Measurements from ENCODE around the gene XDH. TPM values are rescaled to one million over a fixed set of nuclear protein-coding genes. Genes with fewer than 3 reads are reported as not detected.

XDH gene
- total RNA-seq, 1 experiment from 2014 or later, result 7.7 TPM

GRCh38 chr2:31297751-31298150 lies 116.8 kb downstream of the XDH start:
- no peaks in the 10 kb centered on the region for H3K4me1 ChIP-seq (replicated peaks; ENCODE audit: insufficient read depth)
- H3K9me3 ChIP-seq (ENCODE audit: insufficient read depth, low read depth), result no peaks in the 10 kb centered on the region
- H3K79me2 ChIP-seq (ENCODE audit: low read depth), result no peaks in the 10 kb centered on the region
- ChIA-PET POLR2A (ENCODE audit: unreplicated experiment) (no interaction called here), CTCF (no interaction called here)
- H4K20me1 ChIP-seq (ENCODE audit: insufficient read depth), result no peaks in the 10 kb centered on the region
- no peak overlapping the region for H3K4me2 ChIP-seq
- H3K9me2 ChIP-seq (ENCODE audit: insufficient read depth), result no peaks in the 10 kb centered on the region
- H2AFZ ChIP-seq, result no peak overlapping the region
- intact Hi-C loops (cut with micrococcal nuclease; ENCODE audit: unreplicated experiment), result no loop called here
- no peak overlapping the region for H3K4me3 ChIP-seq
- BruUV-seq (replicated peaks), result no TSS peak
- no peak for TF ChIP-seq EZH2 (IDR thresholded peaks at IDR 0.05; ENCODE audit: low read depth)
- peak in 1 of 2 experiments; percentile 56 for DNase-seq
- H3K36me3 ChIP-seq (ENCODE audit: low read depth), result no peaks in the 10 kb centered on the region
- no peaks in the 10 kb centered on the region for H3K27me3 ChIP-seq (ENCODE audit: insufficient read depth, low read depth)
- H3K27ac ChIP-seq, result no peak overlapping the region
- H3F3A ChIP-seq (ENCODE audit: insufficient read depth, low read depth), result no peaks in the 10 kb centered on the region

- Histone ChIP-seq H4K20me1 (ENCODE audit: insufficient read depth) (no peaks in the 10 kb centered on the region), H3K4me2 (no peak overlapping the region), H3K36me3 (ENCODE audit: low read depth) (no peaks in the 10 kb centered on the region), H3K27ac (no peak overlapping the region), H3K9me3 (ENCODE audit: insufficient read depth, low read depth) (no peaks in the 10 kb centered on the region), H3K4me3 (no peak overlapping the region), H3K27me3 (ENCODE audit: insufficient read depth, low read depth) (no peaks in the 10 kb centered on the region), H3K79me2 (ENCODE audit: low read depth) (no peaks in the 10 kb centered on the region), H3K4me1 (replicated peaks; ENCODE audit: insufficient read depth) (no peaks in the 10 kb centered on the region), H3K9me2 (ENCODE audit: insufficient read depth) (no peaks in the 10 kb centered on the region), H3F3A (ENCODE audit: insufficient read depth, low read depth) (no peaks in the 10 kb centered on the region), H2AFZ (no peak overlapping the region)
- intact Hi-C loops (cut with micrococcal nuclease; ENCODE audit: unreplicated experiment), result no loop called here
- POLR2A ChIA-PET (ENCODE audit: unreplicated experiment), result no interaction called here
- no peak for DNase-seq
- BruUV-seq (replicated peaks), result no TSS peak
- TF ChIP-seq EZH2 (IDR thresholded peaks at IDR 0.05; ENCODE audit: low read depth) (no peak), CTCF (conservative IDR thresholded peaks at IDR 0.05) (no peak)
- CTCF ChIA-PET, result interaction anchor here (0.5 kb wide), 1 partner anchor 40 kb away, joined by 9 read pairs; no protein-coding TSS in a partner anchor
Observed at GRCh38 chr2:31296641-31297287, 117.8 kb downstream of the XDH start.

GRCh38 chr2:31294196-31294595 lies 120.3 kb downstream of the XDH start:
- Histone ChIP-seq H3K79me2 (ENCODE audit: low read depth) (no peaks in the 10 kb centered on the region), H3K4me2 (no peak overlapping the region), H3K27me3 (ENCODE audit: insufficient read depth, low read depth) (no peaks in the 10 kb centered on the region), H3K9me3 (ENCODE audit: insufficient read depth, low read depth) (no peaks in the 10 kb centered on the region), H3K4me3 (no peak overlapping the region), H3K4me1 (replicated peaks; ENCODE audit: insufficient read depth) (no peaks in the 10 kb centered on the region), H3K36me3 (ENCODE audit: low read depth) (no peaks in the 10 kb centered on the region), H3F3A (ENCODE audit: insufficient read depth, low read depth) (no peaks in the 10 kb centered on the region), H3K9me2 (ENCODE audit: insufficient read depth) (no peaks in the 10 kb centered on the region), H2AFZ (no peak overlapping the region), H3K27ac (no peak overlapping the region), H4K20me1 (ENCODE audit: insufficient read depth) (no peaks in the 10 kb centered on the region)
- DNase-seq, result peak in 1 of 2 experiments; percentile 63
- TF ChIP-seq CTCF (conservative IDR thresholded peaks at IDR 0.05) (no peak), EZH2 (IDR thresholded peaks at IDR 0.05; ENCODE audit: low read depth) (no peak)
- intact Hi-C loops (cut with micrococcal nuclease; ENCODE audit: unreplicated experiment), result no loop called here
- no TSS peak for BruUV-seq (replicated peaks)
- CTCF ChIA-PET, result no interaction called here
- POLR2A ChIA-PET (ENCODE audit: unreplicated experiment), result no interaction called here

- Histone ChIP-seq H3K4me1 (replicated peaks; ENCODE audit: insufficient read depth) (peaks cover 7% of the 10 kb centered on the region; the same call in 1 of the 2 replicates), H4K20me1 (ENCODE audit: insufficient read depth) (no peaks in the 10 kb centered on the region), H3K4me3 (no peak overlapping the region), H3K27ac (no peak overlapping the region), H2AFZ (no peak overlapping the region), H3K79me2 (ENCODE audit: low read depth) (no peaks in the 10 kb centered on the region), H3K36me3 (ENCODE audit: low read depth) (no peaks in the 10 kb centered on the region), H3F3A (ENCODE audit: insufficient read depth, low read depth) (0 out of 2 replicates have a peak, but pooled peaks cover 7% of the 10 kb centered on the region), H3K9me2 (ENCODE audit: insufficient read depth) (no peaks in the 10 kb centered on the region), H3K27me3 (ENCODE audit: insufficient read depth, low read depth) (no peaks in the 10 kb centered on the region), H3K9me3 (ENCODE audit: insufficient read depth, low read depth) (no peaks in the 10 kb centered on the region), H3K4me2 (no peak overlapping the region)
- DNase-seq, result no peak
- BruUV-seq (replicated peaks), result no TSS peak
- intact Hi-C loops (cut with micrococcal nuclease; ENCODE audit: unreplicated experiment), result no loop called here
- CTCF ChIA-PET, result no interaction called here
- POLR2A ChIA-PET (ENCODE audit: unreplicated experiment), result no interaction called here
- TF ChIP-seq CTCF (conservative IDR thresholded peaks at IDR 0.05) (no peak), EZH2 (IDR thresholded peaks at IDR 0.05; ENCODE audit: low read depth) (no peak)
Observed at GRCh38 chr2:31287654-31288053, 126.9 kb downstream of the XDH start.
